ENCODE data around the gene PCYT1A.

GRCh38 chr3:196332168-196332567 is 44.6 kb upstream of the PCYT1A start:
- TF ChIP-seq POLR2A (IDR thresholded peaks at IDR 0.05; ENCODE audit: low read depth, low read length) = no peak
- TF ChIP-seq POLR2AphosphoS5 (IDR thresholded peaks at IDR 0.05; ENCODE audit: low read depth, low read length) = no peak
